H1 (cell line): Measurements from ENCODE around the gene MAN1C1. TPM values are rescaled to one million over a fixed set of nuclear protein-coding genes. Genes with fewer than 3 reads are reported as not detected.

Experiments
- ASH2L ChIP-seq: fragments of 200-600, 300-600 bp; sonication (generic); IDR thresholded peaks from one replicate; pipeline ENCODE4 v1.7.1; 2017; ENCODE audit warnings: low read length
- BACH1 ChIP-seq: IDR thresholded peaks from 2 replicates; pipeline ENCODE4 v1.6.1; 2012; ENCODE audit warnings: low read length, improper control_type of control experiment
- CHD1 ChIP-seq: IDR thresholded peaks from 2 replicates; pipeline ENCODE4 v1.6.1; 2012; ENCODE audit warnings: low read depth, low read length, improper control_type of control experiment
- CHD2 ChIP-seq: IDR thresholded peaks from 2 replicates; pipeline ENCODE4 v1.6.1; 2012; ENCODE audit warnings: low read length, improper control_type of control experiment
- KDM1A ChIP-seq: fragments of 200-600, 300-600 bp; sonication (generic); IDR thresholded peaks from 2 replicates; pipeline ENCODE4 v1.7.1; 2016; ENCODE audit warnings: mild to moderate bottlenecking, low read length, borderline replicate concordance
- TEAD4 ChIP-seq: IDR thresholded peaks from 2 replicates; pipeline ENCODE4 v1.6.1; 2012; ENCODE audit warnings: low read depth, low read length, inconsistent platforms, mixed read lengths
- polyA plus RNA-seq, 7 experiments: library from polyadenylated mRNA; depleted of rRNA in 3 of 7; stranded (reverse) in 5 of 7; unstranded in 2 of 7; fragments of >200 nt in 5 of 7; fragments of 200-250 nt in 2 of 7; gene quantifications; 1 replicate in 5 of 7; 2 replicates in 1 of 7; 4 replicates in 1 of 7; pipeline versions ENCODE4 v1.2.1 to v1.2.3, GENCODE V29; 2011 to 2013; ENCODE audit warnings: missing spikeins in 2 of 7, mixed read lengths in 2 of 7
- total RNA-seq: library from RNA; stranded (reverse); fragmentation: NEBNext Ultra II Directional; extraction: Animal tissue kit (Norgen Biotek cat#: 25700); gene quantifications from 2 replicates; pipeline ENCODE4 v1.2.1, GENCODE V29; 2021

Gene MAN1C1
- total and polyA plus RNA-seq, 2 of the 8 experiments (the other 6 are each of a cell fraction or from before 2014, with no cell fraction given), result 7.8 to 15.2 TPM

DNA sequence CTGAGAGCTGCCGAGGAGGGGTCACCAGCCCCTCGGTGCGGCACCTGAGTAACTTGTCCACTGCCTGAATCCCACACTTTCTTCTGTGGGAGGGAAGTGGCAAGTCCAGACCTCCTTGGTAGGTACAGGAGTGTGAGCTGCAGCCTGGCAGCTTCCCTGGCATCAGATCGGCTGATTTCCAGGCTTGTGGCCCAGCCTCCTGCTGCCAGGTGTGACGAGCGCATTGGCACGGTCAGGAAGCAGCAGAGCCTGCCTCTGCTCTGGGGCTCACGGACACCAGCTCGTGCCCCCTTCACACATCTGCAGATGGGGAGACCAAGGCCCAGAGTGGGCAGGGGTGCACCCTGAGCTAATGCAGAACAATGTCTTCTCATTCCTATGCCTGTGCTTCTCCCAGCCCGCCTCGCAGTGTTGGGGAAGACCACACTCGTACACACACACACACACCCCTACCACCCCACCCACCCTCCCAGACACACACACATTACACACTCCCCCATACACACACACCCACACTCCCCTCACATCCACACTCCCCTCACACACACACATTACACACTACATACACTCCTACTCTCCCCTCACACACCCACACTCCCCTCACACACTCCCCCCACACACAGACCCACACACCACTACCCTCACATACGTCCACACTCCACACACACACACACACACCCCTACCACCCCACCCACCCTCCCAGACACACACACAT is 150.3 kb downstream of the MAN1C1 start (continued):
- TF ChIP-seq KDM1A (no peak), ASH2L (no peak), TEAD4 (no peak), CHD1 (no peak), BACH1 (no peak), CHD2 (no peak)
